Activated T-cell treated with anti-CD3 and anti-CD28 coated beads for 1 hour (primary cell): ENCODE results near the gene CDPF1.
A peak's percentile ranks its signal among the peaks of the same experiment; 100 is the strongest.

ENCODE experiments used
- DNase-seq: peaks from one replicate; pipeline ENCODE4 v3.0.0-alpha.2; 2020; ENCODE audit warnings: low read depth

The CDPF1 gene

GRCh38 chr22:46250035-46250782, at the start of gene CDPF1:
TSS of gene CDPF1 (minus strand) at chr22:46250293. CDS start at chr22:46248284, 2,009 bp downstream.
- DNase-seq: peak; percentile 85

- no peak for DNase-seq
Observed at GRCh38 chr22:46299101-46299500, 49.0 kb upstream of the CDPF1 start.

GRCh38 chr22:46297151-46297812, 47.2 kb upstream of the CDPF1 start:
- no peak for DNase-seq

GRCh38 chr22:46296257-46297150, 46.4 kb upstream of the CDPF1 start, which contains the start of gene GTSE1:
TSS of gene GTSE1 (plus strand) at chr22:46296870. CDS start at chr22:46297401, 531 bp downstream.
- peak; percentile 95 for DNase-seq

GRCh38 chr22:46295277-46295971, 45.3 kb upstream of the CDPF1 start:
- DNase-seq: no peak

GRCh38 chr22:46294784-46295183, 44.7 kb upstream of the CDPF1 start:
- DNase-seq: no peak

- no peak for DNase-seq
Observed at GRCh38 chr22:46293577-46294260, 43.6 kb upstream of the CDPF1 start.

GRCh38 chr22:46292732-46293131, 42.6 kb upstream of the CDPF1 start:
- DNase-seq: no peak

- no peak for DNase-seq
Observed at GRCh38 chr22:46292173-46292572, 42.1 kb upstream of the CDPF1 start.

- DNase-seq: no peak
Observed at GRCh38 chr22:46290843-46291785, 41.0 kb upstream of the CDPF1 start.

- DNase-seq: no peak
Observed at GRCh38 chr22:46290121-46290842, 40.2 kb upstream of the CDPF1 start.

- no peak for DNase-seq
Observed at GRCh38 chr22:46289244-46289891, 39.3 kb upstream of the CDPF1 start.

GRCh38 chr22:46288846-46289243, 38.8 kb upstream of the CDPF1 start:
- DNase-seq: no peak

- no peak for DNase-seq
Observed at GRCh38 chr22:46287873-46288751, 38.0 kb upstream of the CDPF1 start.

- DNase-seq: no peak
Observed at GRCh38 chr22:46286941-46287872, 37.1 kb upstream of the CDPF1 start.

- DNase-seq: no peak
Observed at GRCh38 chr22:46286006-46286405, 35.9 kb upstream of the CDPF1 start.
